Ishikawa (cell line): ENCODE results near the gene WNT3A.

Source experiments
- EGR1 ChIP-seq: IDR thresholded peaks from 2 replicates; pipeline ENCODE4 v1.6.1; 2012
- EP300 ChIP-seq: IDR thresholded peaks from 2 replicates; pipeline ENCODE4 v1.6.1; 2012; ENCODE audit warnings: borderline replicate concordance
- TAF1 ChIP-seq: IDR thresholded peaks from 2 replicates; pipeline ENCODE4 v1.6.1; 2012; ENCODE audit warnings: low read depth, mild to moderate bottlenecking
- YY1 ChIP-seq: IDR thresholded peaks from 2 replicates; pipeline ENCODE4 v1.6.1; 2012; ENCODE audit warnings: low read depth

GRCh38 chr1:228005511-228006033, 1.2 kb upstream of the WNT3A start:
- TF ChIP-seq YY1: no peak
- no peak for TF ChIP-seq EGR1
- TF ChIP-seq EP300: no peak
- TF ChIP-seq TAF1: no peak
